ENCODE measurements around the gene CSNK1D.

Gene CSNK1D

GRCh38 chr17:82253179-82253544, 20.3 kb downstream of the CSNK1D start:
- no peak for DNase-seq (ENCODE audit: low read depth)
- TF ChIP-seq CTCF (conservative IDR thresholded peaks at IDR 0.05; ENCODE audit: low read depth, low read length): no peak
- H3K4me3 ChIP-seq (ENCODE audit: low read depth, low read length): no peak overlapping the region

- H3K4me3 ChIP-seq (ENCODE audit: low read depth, low read length): no peak overlapping the region
- DNase-seq (ENCODE audit: low read depth): no peak
- no peak for TF ChIP-seq CTCF (conservative IDR thresholded peaks at IDR 0.05; ENCODE audit: low read depth, low read length)
Measured at GRCh38 chr17:82252511-82253178, 20.9 kb downstream of the CSNK1D start.

GRCh38 chr17:82250868-82251500, 22.5 kb downstream of the CSNK1D start:
- H3K4me3 ChIP-seq (ENCODE audit: low read depth, low read length): no peak overlapping the region
- DNase-seq (ENCODE audit: low read depth): no peak
- no peak for TF ChIP-seq CTCF (conservative IDR thresholded peaks at IDR 0.05; ENCODE audit: low read depth, low read length)

GRCh38 chr17:82249896-82250581, 23.5 kb downstream of the CSNK1D start:
- H3K4me3 ChIP-seq (ENCODE audit: low read depth, low read length): no peak overlapping the region
- no peak for DNase-seq (ENCODE audit: low read depth)
- TF ChIP-seq CTCF (conservative IDR thresholded peaks at IDR 0.05; ENCODE audit: low read depth, low read length): no peak

GRCh38 chr17:82248815-82249674, 24.5 kb downstream of the CSNK1D start:
- no peak overlapping the region for H3K4me3 ChIP-seq (ENCODE audit: low read depth, low read length)
- DNase-seq (ENCODE audit: low read depth): no peak

More at GRCh38 chr17:82248815-82249674, 24.5 kb downstream of the CSNK1D start:
- TF ChIP-seq CTCF (conservative IDR thresholded peaks at IDR 0.05; ENCODE audit: low read depth, low read length): no peak

Data from choroid plexus epithelial cell (primary cell).